Panc1 (cell line): ENCODE measurements around the gene PLS3. TPM values are rescaled to one million over a fixed set of nuclear protein-coding genes. Genes with fewer than 3 reads are reported as not detected.

ENCODE experiments used
- ATAC-seq: fragments of 200-7000 bp; cut with Tn5 transposase; 2 replicates; pipeline ENCODE4 v1.9.1; 2020; ENCODE audit warnings: mild to moderate bottlenecking, moderate library complexity
- BruUV-seq: library from RNA; stranded (reverse); fragments of 400-500 nt; replicated peaks from 2 replicates; lab custom pipeline; 2021; lab: Mats Ljungman, UMichigan
- CTCF ChIA-PET: fragments of 300-600 bp; sonication (Branson Sonifier 250); formaldehyde crosslinking; loops from one replicate; lab custom pipeline; 2022; ENCODE audit warnings: antibody characterized with exemption; lab: Charles Lee
- POLR2A ChIA-PET: fragments of 300-600 bp; sonication (Branson Sonifier 250); formaldehyde crosslinking; loops from one replicate; lab custom pipeline; 2022; ENCODE audit warnings: antibody characterized with exemption; lab: Charles Lee
- DNase-seq: peaks from one replicate; pipeline ENCODE4 v3.0.0-alpha.2; 2010; ENCODE audit warnings: low read depth, low spot score
- H3K27ac ChIP-seq: 2 replicates; pipeline ENCODE4 v1.5.1; 2011; ENCODE audit warnings: mild to moderate bottlenecking, low read length, inconsistent platforms
- H3K27me3 ChIP-seq: fragments of 200-500 bp; sonication (Bioruptor generic); 2 replicates; pipeline ENCODE4 v1.6.0; 2014; ENCODE audit warnings: low read length, inconsistent platforms; ENCODE audit not compliant: control insufficient read depth, insufficient read depth
- H3K36me3 ChIP-seq: fragments of 200-500 bp; sonication (Bioruptor generic); 2 replicates; pipeline ENCODE4 v1.5.1; 2014; ENCODE audit warnings: inconsistent platforms, mild to moderate bottlenecking, low read length, moderate library complexity; ENCODE audit not compliant: control insufficient read depth, insufficient read depth
- H3K4me1 ChIP-seq: 2 replicates; pipeline ENCODE4 v1.5.1; 2011; ENCODE audit warnings: inconsistent platforms, mild to moderate bottlenecking, low read length, moderate library complexity; ENCODE audit not compliant: control insufficient read depth, insufficient read depth
- H3K4me3 ChIP-seq, 2 experiments: 2 replicates each; pipeline ENCODE4 v1.5.1; 2011 to 2012; ENCODE audit warnings: low read depth in 2 of 2, low read length in 2 of 2, mild to moderate bottlenecking in 2 of 2, inconsistent platforms in 1 of 2, moderate library complexity in 1 of 2
- H3K9me3 ChIP-seq: fragments of 200-500 bp; sonication (Bioruptor generic); 2 replicates; pipeline ENCODE4 v1.5.1; 2014; ENCODE audit warnings: low read depth, mild to moderate bottlenecking, inconsistent platforms, low read length, moderate library complexity; ENCODE audit not compliant: control insufficient read depth, insufficient read depth
- POLR2AphosphoS5 ChIP-seq: IDR thresholded peaks from 2 replicates; pipeline ENCODE4 v1.6.1; 2012; ENCODE audit warnings: mild to moderate bottlenecking, low read depth, low read length, moderate library complexity
- SIN3A ChIP-seq: IDR thresholded peaks from 2 replicates; pipeline ENCODE4 v1.6.1; 2012; ENCODE audit warnings: low read depth, mild to moderate bottlenecking, low read length, moderate library complexity, borderline replicate concordance; ENCODE audit not compliant: insufficient read depth
- TCF7L2 ChIP-seq: IDR thresholded peaks from 2 replicates; pipeline ENCODE4 v1.6.1; 2011; ENCODE audit warnings: mild to moderate bottlenecking, low read depth, low read length, inconsistent platforms
- in situ Hi-C: cut with HindIII; loops from 2 replicates; pipeline ENCODE4 v1.10.0; 2016; ENCODE audit warnings: low sequenced_read_pairs, low pct_unique_long_range_greater_than_20kb
- intact Hi-C: fragments of 100-400 bp; cut with micrococcal nuclease; formaldehyde crosslinking; loops from one replicate; pipeline ENCODE4 v1.10.0; 2022; ENCODE audit not compliant: unreplicated experiment
- total RNA-seq: library from RNA; stranded (reverse); gene quantifications from one replicate; pipeline ENCODE4 v1.2.1, GENCODE V29; 2021; ENCODE audit not compliant: unreplicated experiment
- TF ChIP-seq, protein P1 (sequence below), 2 experiments: IDR thresholded peaks; 2 replicates each; pipeline ENCODE4 v1.6.1; 2011 to 2012; ENCODE audit warnings: low read depth in 2 of 2, control low read depth in 1 of 2, low read length in 1 of 2, mild to moderate bottlenecking in 1 of 2, moderate library complexity in 1 of 2; ENCODE audit not compliant: insufficient read depth in 1 of 2
- TF ChIP-seq, protein P2 (sequence below): fragments of 450-650 bp; IDR thresholded peaks from 2 replicates; pipeline ENCODE4 v1.5.1; 2017; ENCODE audit warnings: mild to moderate bottlenecking

Gene PLS3
- total RNA-seq, 1 experiment from 2014 or later = 164 TPM

DNA sequence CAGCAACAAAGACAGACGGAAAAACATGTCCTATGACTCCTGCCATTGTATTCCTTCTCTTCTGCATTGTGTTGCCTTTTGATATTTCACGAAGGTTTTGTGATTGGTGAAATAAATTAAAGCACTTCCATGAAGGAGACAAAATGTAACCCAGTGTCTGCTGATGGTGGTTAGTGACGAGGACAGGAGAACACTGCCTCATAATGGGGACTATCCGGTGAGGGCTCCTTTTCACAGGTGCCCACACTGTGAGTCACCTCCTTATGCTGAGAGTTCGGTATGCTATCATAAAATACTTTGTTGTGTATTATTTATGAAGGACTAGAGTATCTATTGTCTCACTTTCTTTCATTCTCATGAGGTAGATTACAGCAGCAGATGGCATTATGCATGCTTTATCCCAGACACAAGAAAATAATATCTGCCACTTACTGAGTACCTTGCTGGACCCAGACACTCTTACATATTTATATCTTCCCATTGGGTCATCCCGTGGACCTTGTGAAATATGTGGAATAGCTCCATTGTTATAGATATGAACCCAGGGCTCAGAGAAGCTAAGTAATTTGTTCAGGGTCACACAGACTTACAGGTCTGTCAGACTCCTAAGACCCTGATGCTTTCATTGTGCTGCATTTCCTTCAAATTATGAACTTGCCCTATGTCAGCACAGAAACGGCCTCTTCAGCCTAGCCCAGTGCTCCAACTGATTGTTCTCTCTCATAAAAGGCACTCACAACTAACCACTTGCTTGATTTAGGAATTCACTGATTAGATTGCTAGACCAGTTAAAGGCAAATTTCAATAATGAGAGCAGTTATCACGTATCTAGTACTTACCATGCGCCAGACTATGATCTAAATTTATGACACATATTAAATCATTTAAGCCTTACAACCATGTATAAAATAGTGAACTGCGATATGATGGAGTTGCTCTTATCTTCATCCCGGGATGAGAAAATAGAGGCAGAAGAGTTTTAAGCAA, 31.2 kb downstream of the PLS3 start:
- DNase-seq (no peak), ATAC-seq (no peak)
- peaks cover 13% of the 10 kb centered on the region for H3K4me1 ChIP-seq
- no peaks in the 10 kb centered on the region; the same call in 1 of the 2 replicates for H3K36me3 ChIP-seq
- no peak overlapping the region for H3K4me3 ChIP-seq
- no TSS peak for BruUV-seq
- H3K27me3 ChIP-seq = no peaks in the 10 kb centered on the region
- CTCF ChIA-PET = no interaction called here
- TF ChIP-seq, protein P1, sequence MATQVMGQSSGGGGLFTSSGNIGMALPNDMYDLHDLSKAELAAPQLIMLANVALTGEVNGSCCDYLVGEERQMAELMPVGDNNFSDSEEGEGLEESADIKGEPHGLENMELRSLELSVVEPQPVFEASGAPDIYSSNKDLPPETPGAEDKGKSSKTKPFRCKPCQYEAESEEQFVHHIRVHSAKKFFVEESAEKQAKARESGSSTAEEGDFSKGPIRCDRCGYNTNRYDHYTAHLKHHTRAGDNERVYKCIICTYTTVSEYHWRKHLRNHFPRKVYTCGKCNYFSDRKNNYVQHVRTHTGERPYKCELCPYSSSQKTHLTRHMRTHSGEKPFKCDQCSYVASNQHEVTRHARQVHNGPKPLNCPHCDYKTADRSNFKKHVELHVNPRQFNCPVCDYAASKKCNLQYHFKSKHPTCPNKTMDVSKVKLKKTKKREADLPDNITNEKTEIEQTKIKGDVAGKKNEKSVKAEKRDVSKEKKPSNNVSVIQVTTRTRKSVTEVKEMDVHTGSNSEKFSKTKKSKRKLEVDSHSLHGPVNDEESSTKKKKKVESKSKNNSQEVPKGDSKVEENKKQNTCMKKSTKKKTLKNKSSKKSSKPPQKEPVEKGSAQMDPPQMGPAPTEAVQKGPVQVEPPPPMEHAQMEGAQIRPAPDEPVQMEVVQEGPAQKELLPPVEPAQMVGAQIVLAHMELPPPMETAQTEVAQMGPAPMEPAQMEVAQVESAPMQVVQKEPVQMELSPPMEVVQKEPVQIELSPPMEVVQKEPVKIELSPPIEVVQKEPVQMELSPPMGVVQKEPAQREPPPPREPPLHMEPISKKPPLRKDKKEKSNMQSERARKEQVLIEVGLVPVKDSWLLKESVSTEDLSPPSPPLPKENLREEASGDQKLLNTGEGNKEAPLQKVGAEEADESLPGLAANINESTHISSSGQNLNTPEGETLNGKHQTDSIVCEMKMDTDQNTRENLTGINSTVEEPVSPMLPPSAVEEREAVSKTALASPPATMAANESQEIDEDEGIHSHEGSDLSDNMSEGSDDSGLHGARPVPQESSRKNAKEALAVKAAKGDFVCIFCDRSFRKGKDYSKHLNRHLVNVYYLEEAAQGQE (IDR thresholded peaks at IDR 0.05; ENCODE audit: insufficient read depth in 1 of 2, low read depth in 2 of 2, low read length in 1 of 2) = no peak
- TF ChIP-seq, protein P2, sequence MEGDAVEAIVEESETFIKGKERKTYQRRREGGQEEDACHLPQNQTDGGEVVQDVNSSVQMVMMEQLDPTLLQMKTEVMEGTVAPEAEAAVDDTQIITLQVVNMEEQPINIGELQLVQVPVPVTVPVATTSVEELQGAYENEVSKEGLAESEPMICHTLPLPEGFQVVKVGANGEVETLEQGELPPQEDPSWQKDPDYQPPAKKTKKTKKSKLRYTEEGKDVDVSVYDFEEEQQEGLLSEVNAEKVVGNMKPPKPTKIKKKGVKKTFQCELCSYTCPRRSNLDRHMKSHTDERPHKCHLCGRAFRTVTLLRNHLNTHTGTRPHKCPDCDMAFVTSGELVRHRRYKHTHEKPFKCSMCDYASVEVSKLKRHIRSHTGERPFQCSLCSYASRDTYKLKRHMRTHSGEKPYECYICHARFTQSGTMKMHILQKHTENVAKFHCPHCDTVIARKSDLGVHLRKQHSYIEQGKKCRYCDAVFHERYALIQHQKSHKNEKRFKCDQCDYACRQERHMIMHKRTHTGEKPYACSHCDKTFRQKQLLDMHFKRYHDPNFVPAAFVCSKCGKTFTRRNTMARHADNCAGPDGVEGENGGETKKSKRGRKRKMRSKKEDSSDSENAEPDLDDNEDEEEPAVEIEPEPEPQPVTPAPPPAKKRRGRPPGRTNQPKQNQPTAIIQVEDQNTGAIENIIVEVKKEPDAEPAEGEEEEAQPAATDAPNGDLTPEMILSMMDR = no peak
- TF ChIP-seq SIN3A (no peak), POLR2AphosphoS5 (no peak), TCF7L2 (no peak)
- intact Hi-C loops = no loop called here
- no peaks in the 10 kb centered on the region for H3K9me3 ChIP-seq
- no peak overlapping the region for H3K27ac ChIP-seq
- POLR2A ChIA-PET = no interaction called here
- in situ Hi-C loops = no loop called here

DNA sequence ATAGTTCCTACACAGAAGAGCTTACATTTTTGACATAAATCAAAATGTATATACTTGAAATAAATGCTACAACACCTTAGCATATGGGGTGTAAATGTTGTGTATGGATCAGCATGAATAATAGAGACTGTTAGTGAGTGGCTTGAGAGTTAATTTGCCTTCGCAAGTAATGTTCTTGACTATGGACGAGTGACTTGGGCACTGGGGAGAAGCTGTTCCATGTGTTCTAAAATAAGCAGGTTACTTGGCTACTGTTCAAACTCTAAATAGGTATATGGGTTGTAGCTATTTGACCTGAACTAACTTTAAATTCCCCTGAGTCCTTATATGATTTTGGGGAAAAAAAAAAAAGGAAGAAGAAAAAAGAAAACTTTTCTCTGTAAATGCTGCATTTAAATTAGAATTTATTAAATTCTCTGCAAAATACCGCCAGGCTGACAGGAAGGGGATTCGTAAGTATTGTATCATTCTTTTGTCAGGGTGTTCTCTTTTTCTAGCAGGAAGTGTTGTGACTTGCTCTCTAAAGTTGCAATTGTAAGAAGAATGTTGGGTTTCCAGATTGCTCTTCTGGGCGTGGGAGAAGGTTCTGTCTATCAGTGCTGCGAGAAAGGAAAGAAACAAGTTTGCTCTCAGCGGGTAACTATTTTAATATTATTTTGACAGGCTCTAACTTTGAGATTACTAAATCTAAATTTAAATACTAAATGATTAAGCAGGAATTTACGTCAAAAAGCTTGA, 32.2 kb downstream of the PLS3 start:
- Histone ChIP-seq H3K27ac (no peak overlapping the region), H3K4me1 (peaks cover 13% of the 10 kb centered on the region), H3K4me3 (no peak overlapping the region), H3K27me3 (no peaks in the 10 kb centered on the region), H3K9me3 (no peaks in the 10 kb centered on the region), H3K36me3 (no peaks in the 10 kb centered on the region)
- no peak for DNase-seq
- TF ChIP-seq TCF7L2 (no peak), SIN3A (no peak), POLR2AphosphoS5 (no peak)
- TF ChIP-seq, protein P2 = no peak
- TF ChIP-seq, protein P1 (IDR thresholded peaks at IDR 0.05; ENCODE audit: insufficient read depth in 1 of 2, low read depth in 2 of 2, low read length in 1 of 2) = no peak
- POLR2A ChIA-PET = interaction anchor here (0.6 kb wide), 1 partner anchor 14 kb away, joined by 3 read pairs; no protein-coding TSS in a partner anchor
- no TSS peak for BruUV-seq
- intact Hi-C loops (no loop called here), in situ Hi-C loops (no loop called here)
- ATAC-seq = no peak
- CTCF ChIA-PET = no interaction called here
